Smooth muscle cell (in vitro differentiated cells): ENCODE data around the gene CAP2. TPM values are rescaled to one million over a fixed set of nuclear protein-coding genes. Genes with fewer than 3 reads are reported as not detected.

Source experiments
- DNase-seq: peaks from one replicate; lab custom pipeline; 2025; ENCODE audit not compliant: unreplicated experiment; lab: John Stamatoyannopoulos, UW
- H2AFZ ChIP-seq: fragments of 200-600 bp; sonication (generic); 2 replicates; pipeline ENCODE4 v1.6.0; 2016; ENCODE audit warnings: antibody characterized with exemption, low read depth, mild to moderate bottlenecking
- H3F3A ChIP-seq: fragments of 200-600 bp; sonication (generic); 2 replicates; pipeline ENCODE4 v1.6.0; 2017; ENCODE audit warnings: antibody characterized with exemption, low read depth
- H3K27ac ChIP-seq: fragments of 200-600 bp; sonication (generic); 2 replicates; pipeline ENCODE4 v1.5.1; 2016; ENCODE audit warnings: low read depth, mild to moderate bottlenecking
- H3K27me3 ChIP-seq: fragments of 200-600 bp; sonication (generic); 2 replicates; pipeline ENCODE4 v1.6.1; 2016; ENCODE audit warnings: low read depth, mild to moderate bottlenecking
- H3K36me3 ChIP-seq: fragments of 200-600 bp; sonication (generic); 2 replicates; pipeline ENCODE4 v1.5.1; 2016; ENCODE audit warnings: low read depth
- H3K4me1 ChIP-seq: fragments of 200-600 bp; sonication (generic); 2 replicates; pipeline ENCODE4 v1.5.1; 2016; ENCODE audit warnings: low read depth
- H3K4me2 ChIP-seq: fragments of 200-600 bp; sonication (generic); 2 replicates; pipeline ENCODE4 v1.6.0; 2016; ENCODE audit warnings: mild to moderate bottlenecking
- H3K4me3 ChIP-seq: fragments of 200-600 bp; sonication (generic); 2 replicates; pipeline ENCODE4 v1.5.1; 2016; ENCODE audit warnings: mild to moderate bottlenecking
- H3K79me2 ChIP-seq: fragments of 200-600 bp; sonication (generic); 2 replicates; pipeline ENCODE4 v1.6.0; 2016; ENCODE audit warnings: low read depth, mild to moderate bottlenecking
- H3K9ac ChIP-seq: fragments of 200-600 bp; sonication (generic); 2 replicates; pipeline ENCODE4 v1.6.0; 2016; ENCODE audit warnings: low read depth
- H3K9me3 ChIP-seq: fragments of 200-600 bp; sonication (generic); replicated peaks from 2 replicates; pipeline ENCODE4 v1.5.1; 2016; ENCODE audit warnings: low read depth
- H4K20me1 ChIP-seq: fragments of 200-600 bp; sonication (generic); 2 replicates; pipeline ENCODE4 v1.6.0; 2016; ENCODE audit warnings: low read depth
- CTCF ChIP-seq: fragments of 200-600 bp; sonication (generic); IDR thresholded peaks from 2 replicates; pipeline ENCODE4 v1.5.1; 2017; ENCODE audit warnings: borderline replicate concordance, mild to moderate bottlenecking, antibody characterized with exemption; ENCODE audit not compliant: insufficient read depth, poor library complexity, severe bottlenecking
- WGBS: methylation state at CpG from one replicate; pipeline ENCODE4 v1.1.7; 2016; ENCODE audit warnings: low lambda C conversion rate; 5-methylcytosine and 5-hydroxymethylcytosine counted together
- polyA plus RNA-seq: library from polyadenylated mRNA; unstranded; fragments of >200 nt; fragmentation: Nextera tagmentation; extraction: Ambion mirVana; gene quantifications from 2 replicates; pipeline ENCODE4 v1.2.1, GENCODE V29; 2016
- total RNA-seq: library from RNA; depleted of rRNA; stranded (reverse); fragments of >200 nt; gene quantifications from 2 replicates; pipeline ENCODE4 v1.2.3, GENCODE V29; 2014

The CAP2 gene
- total and polyA plus RNA-seq, 2 experiments from 2014 or later = 19.0 to 27.7 TPM

GRCh38 chr6:17365961-17366360 lies 27.4 kb upstream of the CAP2 start:
- H3K27me3 ChIP-seq = no peaks in the 10 kb centered on the region
- H3K79me2 ChIP-seq = no peaks in the 10 kb centered on the region
- H3K9ac ChIP-seq = no peak overlapping the region
- H3K9me3 ChIP-seq = peaks cover 4% of the 10 kb centered on the region
- H3K27ac ChIP-seq = no peak overlapping the region
- H3K4me1 ChIP-seq = no peaks in the 10 kb centered on the region
- H3K4me3 ChIP-seq = no peak overlapping the region
- no peak overlapping the region for H2AFZ ChIP-seq
- H3F3A ChIP-seq = no peaks in the 10 kb centered on the region
- DNase-seq = no peak
- peaks cover 4% of the 10 kb centered on the region for H3K36me3 ChIP-seq
- TF ChIP-seq CTCF = no peak
- no peak overlapping the region for H3K4me2 ChIP-seq
- no peaks in the 10 kb centered on the region for H4K20me1 ChIP-seq

GRCh38 chr6:17367868-17368267 lies 25.5 kb upstream of the CAP2 start:
- H3K27me3 ChIP-seq = no peaks in the 10 kb centered on the region
- H3F3A ChIP-seq = no peaks in the 10 kb centered on the region
- no peaks in the 10 kb centered on the region for H4K20me1 ChIP-seq
- H3K27ac ChIP-seq = no peak overlapping the region
- DNase-seq = no peak
- H3K79me2 ChIP-seq = no peaks in the 10 kb centered on the region
- H3K4me2 ChIP-seq = no peak overlapping the region
- no peak overlapping the region for H2AFZ ChIP-seq
- H3K4me1 ChIP-seq = no peaks in the 10 kb centered on the region
- TF ChIP-seq CTCF = no peak
- H3K4me3 ChIP-seq = no peak overlapping the region
- no peak overlapping the region for H3K9ac ChIP-seq
- peaks cover 4% of the 10 kb centered on the region for H3K36me3 ChIP-seq
- H3K9me3 ChIP-seq = peaks cover 4% of the 10 kb centered on the region
- WGBS = 100% methylated on average over 1 of the region's 1 CpG

GRCh38 chr6:17381424-17382147 lies 11.8 kb upstream of the CAP2 start:
- no peak for TF ChIP-seq CTCF
- Histone ChIP-seq H3K4me1 (peaks cover 3% of the 10 kb centered on the region), H3K9me3 (no peaks in the 10 kb centered on the region), H3K4me3 (no peak overlapping the region), H3K27ac (peak overlapping the region; percentile 16), H3K4me2 (peak overlapping the region; percentile 58), H4K20me1 (no peaks in the 10 kb centered on the region), H3F3A (no peaks in the 10 kb centered on the region), H3K36me3 (no peaks in the 10 kb centered on the region), H3K27me3 (no peaks in the 10 kb centered on the region), H3K9ac (no peak overlapping the region), H3K79me2 (no peaks in the 10 kb centered on the region), H2AFZ (peak overlapping the region; percentile 35)
- DNase-seq = no peak
- 62% methylated on average over 7 of the region's 7 CpGs for WGBS

GRCh38 chr6:17385660-17386059 lies 7.7 kb upstream of the CAP2 start:
- no peak for TF ChIP-seq CTCF
- no peak for DNase-seq
- Histone ChIP-seq H2AFZ (peak overlapping the region; percentile 20), H3F3A (no peaks in the 10 kb centered on the region), H3K27ac (no peak overlapping the region), H3K9me3 (no peaks in the 10 kb centered on the region), H3K79me2 (no peaks in the 10 kb centered on the region), H3K27me3 (no peaks in the 10 kb centered on the region), H3K4me1 (peaks cover 3% of the 10 kb centered on the region), H4K20me1 (no peaks in the 10 kb centered on the region), H3K36me3 (no peaks in the 10 kb centered on the region), H3K9ac (no peak overlapping the region), H3K4me2 (peak overlapping the region; percentile 0), H3K4me3 (no peak overlapping the region)
- 42% methylated on average over 7 of the region's 7 CpGs for WGBS
